HG03060 (cell line): ENCODE results near the gene SSBP2.
A peak's percentile ranks its signal among the peaks of the same experiment; 100 is the strongest.

ENCODE experiments used
- ATAC-seq: cut with Tn5 transposase; IDR thresholded peaks from one replicate; pipeline ENCODE4 v1.9.1; 2021; ENCODE audit warnings: low read depth, moderate number of reproducible peaks; ENCODE audit not compliant: unreplicated experiment

The SSBP2 gene

GRCh38 chr5:81767938-81768337 lies 17.0 kb upstream of the SSBP2 start:
- ATAC-seq: no peak

GRCh38 chr5:81767097-81767496 lies 16.2 kb upstream of the SSBP2 start:
- no peak for ATAC-seq

- no peak for ATAC-seq
Observed at GRCh38 chr5:81766611-81767010, 15.7 kb upstream of the SSBP2 start.

- ATAC-seq: no peak
Observed at GRCh38 chr5:81763294-81763928, 12.5 kb upstream of the SSBP2 start.

GRCh38 chr5:81762853-81763252 lies 12.0 kb upstream of the SSBP2 start:
- no peak for ATAC-seq

- ATAC-seq: no peak
Observed at GRCh38 chr5:81762401-81762800, 11.5 kb upstream of the SSBP2 start.

GRCh38 chr5:81761970-81762369 lies 11.1 kb upstream of the SSBP2 start:
- ATAC-seq: no peak

GRCh38 chr5:81761270-81761669 lies 10.4 kb upstream of the SSBP2 start:
- ATAC-seq: no peak

- no peak for ATAC-seq
Observed at GRCh38 chr5:81760521-81760920, 9.6 kb upstream of the SSBP2 start.

- ATAC-seq: no peak
Observed at GRCh38 chr5:81759632-81760005, 8.7 kb upstream of the SSBP2 start.

GRCh38 chr5:81757404-81757803 lies 6.5 kb upstream of the SSBP2 start:
- no peak for ATAC-seq

GRCh38 chr5:81756016-81756415 lies 5.1 kb upstream of the SSBP2 start:
- ATAC-seq: no peak

GRCh38 chr5:81755320-81755719 lies 4.4 kb upstream of the SSBP2 start:
- no peak for ATAC-seq

- ATAC-seq: no peak
Observed at GRCh38 chr5:81754621-81755020, 3.7 kb upstream of the SSBP2 start.

- no peak for ATAC-seq
Observed at GRCh38 chr5:81753429-81753828, 2.5 kb upstream of the SSBP2 start.

GRCh38 chr5:81752644-81752963 lies 1.7 kb upstream of the SSBP2 start:
- no peak for ATAC-seq

GRCh38 chr5:81751836-81752643 lies 1.1 kb upstream of the SSBP2 start:
- ATAC-seq: no peak

- no peak for ATAC-seq
Observed at GRCh38 chr5:81750308-81751008, 439 bp downstream of the SSBP2 start.

- ATAC-seq: peak; percentile 34
Observed at GRCh38 chr5:81749561-81750307, 1.2 kb downstream of the SSBP2 start.

GRCh38 chr5:81749192-81749560 lies 1.7 kb downstream of the SSBP2 start:
- ATAC-seq: no peak

- ATAC-seq: no peak
Observed at GRCh38 chr5:81748556-81748955, 2.3 kb downstream of the SSBP2 start.
